Fibroblast of the aortic adventitia (primary cell): Measurements from ENCODE around the gene HIF1AN. TPM values are rescaled to one million over a fixed set of nuclear protein-coding genes. Genes with fewer than 3 reads are reported as not detected.
"Not testable (repeated sequence)": the region's sequence is repeated elsewhere in the genome, so short reads cannot be mapped to it uniquely, and the experiment has no call there.

ENCODE experiments used
- DNase-seq: peaks from one replicate; pipeline ENCODE4 v3.0.0-alpha.2; 2010; ENCODE audit warnings: low read depth
- H3K4me3 ChIP-seq: 2 replicates; pipeline ENCODE4 v1.5.1; 2011; ENCODE audit warnings: low read depth, mild to moderate bottlenecking, control low read depth, low read length, moderate library complexity
- total RNA-seq: library from RNA; depleted of rRNA; stranded (reverse); fragments of >200 nt; gene quantifications from 2 replicates; pipeline ENCODE4 v1.2.3, GENCODE V29; 2012; ENCODE audit warnings: low replicate concordance
- TF ChIP-seq, protein P1 (sequence below): IDR thresholded peaks from 2 replicates; pipeline ENCODE4 v1.5.1; 2011; ENCODE audit warnings: mild to moderate bottlenecking, low read length, control low read depth, inconsistent platforms; ENCODE audit not compliant: insufficient read depth

The HIF1AN gene
- total RNA-seq, 1 donor: 12.9 TPM

DNA sequence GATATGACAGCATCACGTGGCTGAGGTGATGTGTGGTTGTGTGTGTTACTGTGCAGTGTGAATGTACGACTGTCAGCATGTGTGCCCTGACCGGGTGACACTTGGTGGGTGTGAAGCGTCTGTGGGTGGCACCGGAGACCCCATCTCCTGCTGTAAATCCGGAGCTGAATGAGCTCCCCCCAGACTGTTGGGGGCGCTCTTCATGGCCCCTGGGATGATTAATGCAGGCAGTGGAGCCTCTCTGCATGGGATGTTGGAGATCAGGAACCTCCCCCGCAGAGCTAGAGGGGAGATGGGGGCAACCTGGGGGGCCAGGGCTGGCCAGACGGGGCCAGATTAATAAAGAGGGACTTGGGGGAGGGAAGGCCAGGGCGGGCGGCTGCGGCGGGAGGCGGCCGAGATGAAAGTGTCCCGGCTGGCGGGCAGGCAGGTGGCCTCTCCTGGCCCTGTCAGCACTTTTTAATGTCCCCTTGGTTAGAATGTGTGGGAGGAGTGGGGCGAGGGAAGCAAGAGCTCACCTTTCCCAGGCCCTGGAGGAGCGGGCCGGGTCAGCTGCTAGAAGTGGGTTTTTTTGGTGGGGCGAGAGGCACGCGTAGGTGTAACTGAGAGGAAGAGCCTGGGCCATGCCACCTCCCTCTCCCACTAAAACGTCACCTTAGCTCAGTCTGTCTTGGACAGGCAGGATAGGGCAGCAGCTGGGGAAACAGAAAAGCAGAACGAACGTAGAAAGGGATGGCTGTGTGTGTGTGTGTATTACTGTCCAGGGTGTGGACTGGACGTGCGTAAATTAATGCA is 34.1 kb downstream of the HIF1AN start:
- TF ChIP-seq, protein P1, sequence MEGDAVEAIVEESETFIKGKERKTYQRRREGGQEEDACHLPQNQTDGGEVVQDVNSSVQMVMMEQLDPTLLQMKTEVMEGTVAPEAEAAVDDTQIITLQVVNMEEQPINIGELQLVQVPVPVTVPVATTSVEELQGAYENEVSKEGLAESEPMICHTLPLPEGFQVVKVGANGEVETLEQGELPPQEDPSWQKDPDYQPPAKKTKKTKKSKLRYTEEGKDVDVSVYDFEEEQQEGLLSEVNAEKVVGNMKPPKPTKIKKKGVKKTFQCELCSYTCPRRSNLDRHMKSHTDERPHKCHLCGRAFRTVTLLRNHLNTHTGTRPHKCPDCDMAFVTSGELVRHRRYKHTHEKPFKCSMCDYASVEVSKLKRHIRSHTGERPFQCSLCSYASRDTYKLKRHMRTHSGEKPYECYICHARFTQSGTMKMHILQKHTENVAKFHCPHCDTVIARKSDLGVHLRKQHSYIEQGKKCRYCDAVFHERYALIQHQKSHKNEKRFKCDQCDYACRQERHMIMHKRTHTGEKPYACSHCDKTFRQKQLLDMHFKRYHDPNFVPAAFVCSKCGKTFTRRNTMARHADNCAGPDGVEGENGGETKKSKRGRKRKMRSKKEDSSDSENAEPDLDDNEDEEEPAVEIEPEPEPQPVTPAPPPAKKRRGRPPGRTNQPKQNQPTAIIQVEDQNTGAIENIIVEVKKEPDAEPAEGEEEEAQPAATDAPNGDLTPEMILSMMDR: no peak
- H3K4me3 ChIP-seq: no peak overlapping the region
- no peak for DNase-seq

DNA sequence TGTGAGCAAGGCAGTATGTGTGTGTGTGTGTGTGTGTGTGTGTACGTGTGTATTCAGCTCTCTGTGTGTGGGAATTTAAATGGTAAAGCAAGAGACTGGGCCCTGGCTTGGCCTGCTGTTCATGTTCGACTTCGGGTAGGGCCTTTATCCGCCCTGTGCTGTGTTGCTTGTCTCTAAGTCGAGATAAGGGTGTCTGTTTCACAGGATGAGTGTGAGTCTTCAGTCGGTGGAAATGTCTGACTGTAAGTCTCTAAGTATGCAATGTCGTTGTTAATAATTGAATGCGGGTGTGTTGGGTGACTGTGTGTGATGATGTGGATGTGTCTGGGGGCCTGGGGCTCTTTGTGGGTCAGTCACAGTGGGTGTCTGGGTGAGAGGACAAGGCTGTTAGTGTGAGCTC is 34.8 kb downstream of the HIF1AN start:
- TF ChIP-seq, protein P1: no peak
- no peak for DNase-seq
- no peak overlapping the region for H3K4me3 ChIP-seq

DNA sequence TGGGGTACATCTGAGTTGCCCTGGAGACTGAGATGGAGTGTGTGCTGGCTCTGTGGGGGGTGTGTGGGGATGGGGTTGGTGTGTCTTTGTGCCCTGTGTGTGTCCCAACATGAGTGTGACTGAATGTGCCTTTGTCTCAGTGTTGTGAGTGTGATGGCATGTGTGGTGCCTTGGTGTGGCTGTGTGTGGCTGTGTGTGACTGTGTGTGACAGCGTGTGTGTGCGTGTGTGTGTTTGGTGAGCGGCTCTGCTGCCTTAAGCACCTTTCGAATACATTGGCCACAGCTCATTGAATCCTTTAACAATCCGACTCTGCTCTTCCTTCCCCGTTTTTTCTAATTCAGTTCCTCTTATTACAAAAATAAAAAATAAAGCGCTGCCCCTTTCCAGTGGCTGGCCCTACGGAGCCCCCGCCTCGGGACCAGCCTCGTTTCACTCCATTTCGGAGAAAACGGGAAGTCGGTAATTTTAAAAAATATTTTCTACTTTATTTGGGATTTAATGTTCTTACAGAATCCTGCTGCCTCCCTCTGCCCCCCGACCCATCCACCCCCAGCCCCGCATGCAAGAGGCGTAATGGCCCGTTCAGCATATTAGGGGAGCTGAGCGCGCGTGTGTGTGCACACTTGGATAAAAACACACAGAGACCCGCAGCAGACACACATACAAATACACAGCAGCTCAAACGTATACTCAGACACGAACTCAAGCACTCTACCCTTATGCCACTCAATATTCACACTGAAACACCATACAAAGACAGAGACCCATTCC is 35.5 kb downstream of the HIF1AN start:
- TF ChIP-seq, protein P1: no peak
- no peak for DNase-seq
- no peak overlapping the region for H3K4me3 ChIP-seq

DNA sequence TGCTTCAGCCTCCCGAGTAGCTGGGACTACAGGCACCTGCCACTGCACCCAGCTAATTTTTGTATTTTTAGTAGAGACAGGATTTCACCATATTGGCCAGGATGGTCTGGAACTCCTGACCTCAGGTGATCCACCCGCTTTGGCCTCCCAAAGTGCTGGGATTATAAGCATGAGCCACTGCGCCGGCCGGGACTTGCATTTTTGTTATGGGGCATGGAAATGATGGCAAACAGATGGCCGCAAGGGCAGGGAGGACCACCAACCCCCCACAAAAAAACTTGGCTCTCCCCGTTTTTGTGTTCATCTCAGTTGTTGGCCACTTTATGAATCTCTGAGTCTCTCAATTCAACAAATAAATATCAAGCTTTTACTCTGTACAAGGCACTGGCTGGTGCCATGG is 39.4 kb downstream of the HIF1AN start:
- DNase-seq, H3K4me3 ChIP-seq: not testable (repeated sequence)

DNA sequence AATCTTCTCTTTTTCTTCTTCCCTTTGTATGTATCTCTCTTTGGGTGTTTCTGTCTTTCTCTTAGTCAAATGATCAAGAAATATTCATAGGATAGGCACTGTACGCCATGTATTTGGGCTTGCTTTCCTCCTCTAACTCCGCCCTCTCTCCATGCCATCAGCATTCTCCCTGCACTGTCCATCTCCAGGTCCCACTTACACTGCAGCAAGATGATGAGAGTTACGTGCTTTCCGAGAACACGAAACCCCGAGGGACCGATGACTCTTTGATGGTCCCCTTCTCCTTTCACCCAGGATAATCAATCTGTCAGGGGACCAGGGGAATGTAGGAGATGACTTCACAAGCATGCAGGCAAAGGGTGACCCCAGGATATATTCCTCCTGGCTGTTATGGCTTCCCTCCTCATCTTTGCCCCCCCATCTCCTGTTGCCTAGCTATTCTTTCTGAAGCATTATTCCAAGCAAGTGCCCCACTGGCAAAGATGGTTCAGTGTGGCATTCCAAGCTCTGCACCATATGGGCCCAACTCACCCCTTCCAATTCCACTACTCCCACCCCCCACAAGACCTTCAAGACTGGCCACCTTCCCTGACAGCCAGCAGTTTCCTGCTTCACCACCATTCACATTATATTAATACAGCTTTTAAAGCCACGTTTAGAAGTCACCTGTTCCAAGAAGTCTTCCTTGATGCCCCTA is 40.0 kb downstream of the HIF1AN start:
- TF ChIP-seq, protein P1: no peak
- no peak for DNase-seq
- H3K4me3 ChIP-seq: no peak overlapping the region

DNA sequence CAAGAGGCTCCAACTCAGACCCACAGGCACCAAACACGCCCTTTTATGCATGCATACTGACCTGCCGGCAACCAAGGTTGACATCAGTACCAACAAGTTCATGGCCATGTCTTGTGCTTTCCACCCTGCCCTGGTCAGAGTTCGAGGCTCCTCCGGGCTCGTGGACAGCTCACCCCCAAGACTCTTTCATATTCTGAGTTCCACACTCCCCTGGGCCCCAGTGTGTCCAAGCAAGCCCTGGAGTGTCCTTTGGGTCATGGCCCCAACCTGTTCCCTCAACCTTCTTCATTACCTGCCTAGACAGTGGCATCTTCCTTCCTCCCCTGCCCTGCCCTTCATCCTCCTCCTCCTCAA is 40.5 kb downstream of the HIF1AN start:
- DNase-seq: no peak
- H3K4me3 ChIP-seq: no peak overlapping the region
- TF ChIP-seq, protein P1: no peak
